Fibroblast of gingiva (primary cell): Measurements from ENCODE around the gene ISOC2.
A peak's percentile ranks its signal among the peaks of the same experiment; 100 is the strongest.
"Not testable (repeated sequence)": the region's sequence is repeated elsewhere in the genome, so short reads cannot be mapped to it uniquely, and the experiment has no call there.

Experiments
- DNase-seq: peaks from one replicate; pipeline ENCODE4 v3.0.0-alpha.2; 2011; ENCODE audit warnings: low read depth

ISOC2 gene

DNA sequence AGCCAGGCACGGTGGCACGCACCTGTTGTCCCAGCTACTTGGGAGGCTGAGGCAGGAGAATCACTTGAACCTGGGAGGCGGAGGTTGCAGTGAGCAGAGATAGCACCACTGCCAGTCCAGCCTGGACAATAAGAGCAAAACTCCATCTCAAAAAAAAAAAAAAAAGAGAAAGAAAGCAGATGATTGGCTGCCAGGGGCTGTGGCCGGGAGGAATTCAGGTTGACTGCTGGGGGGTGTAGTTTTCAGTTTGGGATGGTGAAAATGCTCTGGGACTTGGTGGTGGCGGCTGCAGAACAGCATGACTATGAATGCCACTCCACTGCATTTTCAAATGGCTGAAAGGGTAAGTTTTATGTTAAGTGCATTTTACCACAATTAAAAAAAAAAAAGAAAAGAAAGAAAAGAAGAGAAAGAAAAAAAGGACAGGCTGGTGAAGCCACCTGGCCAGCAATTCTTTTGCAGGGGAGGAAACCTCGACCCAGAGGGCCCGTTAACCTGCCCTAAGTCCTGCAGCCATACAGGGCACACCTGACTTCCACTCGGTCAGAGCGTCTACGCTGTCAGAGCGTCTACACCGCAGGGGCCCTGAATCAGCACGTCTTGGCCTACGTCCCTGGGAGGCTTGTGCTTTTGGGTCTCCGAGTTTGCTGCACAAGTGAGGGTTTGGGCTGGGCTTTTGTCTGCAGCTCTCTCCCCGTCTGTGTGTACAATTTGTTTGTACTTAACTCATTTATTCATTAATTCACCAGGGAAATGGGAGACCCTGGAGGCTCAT, 3.6 kb downstream of the ISOC2 start:
- no peak for DNase-seq

GRCh38 chr19:55456347-55456746, 5.1 kb downstream of the ISOC2 start:
- no peak for DNase-seq

- no peak for DNase-seq
These were observed 5.7 kb downstream of the ISOC2 start for GRCh38 chr19:55455576-55456235.

GRCh38 chr19:55454787-55455243, 6.6 kb downstream of the ISOC2 start:
- DNase-seq = no peak

DNA sequence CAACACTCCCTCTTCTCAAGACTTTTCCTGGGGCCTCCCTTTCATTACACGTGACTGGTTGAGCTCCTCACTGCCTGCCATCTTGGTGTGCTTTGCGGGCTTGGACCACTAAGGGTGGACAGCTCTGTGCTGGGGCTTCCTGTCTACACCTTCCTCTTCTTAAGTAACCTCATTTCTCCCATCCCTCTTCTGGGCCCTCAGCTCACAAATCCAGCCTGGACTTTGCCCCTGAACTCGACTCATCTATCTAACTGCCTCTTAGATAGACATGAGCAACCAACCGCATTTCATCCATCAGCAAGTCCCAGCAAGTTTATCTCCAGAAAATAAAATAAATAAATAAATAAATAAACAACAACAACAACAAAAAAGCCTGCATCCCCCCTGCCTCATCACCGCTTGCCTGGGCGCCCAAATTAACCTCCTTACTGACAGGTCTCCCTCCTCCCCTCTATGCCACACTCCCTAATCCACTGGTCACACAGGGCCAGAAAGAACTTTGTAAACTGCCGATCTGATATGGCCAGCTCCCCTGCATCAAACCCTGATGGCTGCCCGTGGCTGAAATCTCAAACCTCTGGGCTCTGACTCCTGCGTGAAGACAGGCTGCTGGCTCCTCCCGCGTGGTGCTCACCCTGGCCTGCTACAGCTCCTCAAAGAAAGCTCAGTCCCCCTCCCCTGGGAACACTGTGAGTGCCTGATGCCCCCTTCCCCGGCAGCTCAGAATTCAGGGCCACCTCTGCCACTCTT, 7.8 kb downstream of the ISOC2 start:
- DNase-seq = no peak

DNA sequence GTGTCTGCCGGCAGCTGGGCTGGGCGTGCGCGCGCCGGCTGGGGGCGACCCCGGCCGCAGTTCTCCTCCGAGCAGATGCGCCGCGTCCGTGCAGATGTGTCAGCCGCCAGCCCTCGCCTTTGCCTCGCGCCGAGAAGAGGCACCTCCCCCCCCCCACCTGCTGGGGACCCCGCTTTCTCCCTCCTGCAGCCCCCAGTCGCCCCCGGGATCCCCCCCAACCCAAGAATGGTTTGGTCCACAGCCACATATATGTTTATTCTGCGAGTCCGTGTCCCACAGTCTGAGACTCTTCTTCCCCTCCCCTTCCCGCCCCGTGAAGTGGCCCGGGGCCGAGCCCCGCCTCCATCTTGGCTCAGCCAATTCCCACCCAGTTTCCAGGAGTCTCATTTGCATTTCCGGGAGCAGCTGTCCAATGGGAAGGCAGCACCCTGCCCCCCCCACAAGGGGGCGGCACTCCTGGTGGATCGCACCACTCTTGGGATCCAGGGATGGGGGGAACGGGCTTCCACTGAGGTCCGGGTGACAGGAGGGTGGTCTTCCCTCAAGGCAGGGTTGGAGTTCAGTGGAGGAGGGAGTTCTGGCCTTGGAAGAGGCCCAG, 8.6 kb downstream of the ISOC2 start:
- DNase-seq = peak; percentile 50

- no peak for DNase-seq
These were observed 9.3 kb downstream of the ISOC2 start for GRCh38 chr19:55451965-55452748.

DNA sequence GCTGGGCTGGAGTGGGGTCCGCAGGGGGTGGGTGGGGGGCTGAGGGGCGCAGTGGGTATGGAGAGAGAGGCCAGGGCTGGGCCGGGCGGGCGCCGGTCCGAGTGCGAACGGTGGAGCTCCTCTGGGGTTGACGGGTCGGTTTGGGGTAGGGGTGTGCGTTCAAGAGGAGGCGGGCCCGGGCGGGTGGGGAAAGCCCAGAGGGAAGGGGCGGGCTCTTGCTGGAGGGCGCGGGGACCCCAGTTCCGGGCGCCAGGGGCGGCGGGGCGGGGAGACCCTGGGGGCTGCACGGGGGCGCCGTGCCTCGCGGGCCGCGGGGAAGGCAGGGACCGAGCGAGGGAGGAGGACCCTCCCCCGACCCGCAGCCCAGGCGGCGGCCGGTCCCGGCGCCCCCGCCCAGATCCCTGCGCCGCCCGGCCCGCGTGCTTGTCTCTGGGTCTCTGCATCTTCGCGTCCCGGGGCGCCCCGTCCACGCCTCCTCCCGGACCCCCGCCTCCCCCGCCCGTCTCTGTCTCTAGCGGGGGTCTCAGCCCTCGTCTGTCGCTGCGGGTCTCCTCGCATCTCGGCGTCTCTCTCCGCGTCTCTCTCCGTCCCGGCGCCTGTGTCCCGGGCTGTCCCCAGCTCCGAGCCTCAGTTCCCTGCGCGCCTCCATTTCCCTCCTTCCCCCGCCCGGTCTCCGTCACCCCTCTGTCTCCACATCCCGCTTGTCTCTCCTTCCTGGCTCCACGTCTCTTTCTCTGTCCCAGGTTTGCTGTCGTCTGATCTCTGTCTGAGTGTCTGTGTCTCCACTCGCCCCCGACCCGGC, 10.1 kb downstream of the ISOC2 start:
- DNase-seq = no peak

- DNase-seq = no peak
These were observed 12.0 kb downstream of the ISOC2 start for GRCh38 chr19:55449469-55449868.

DNA sequence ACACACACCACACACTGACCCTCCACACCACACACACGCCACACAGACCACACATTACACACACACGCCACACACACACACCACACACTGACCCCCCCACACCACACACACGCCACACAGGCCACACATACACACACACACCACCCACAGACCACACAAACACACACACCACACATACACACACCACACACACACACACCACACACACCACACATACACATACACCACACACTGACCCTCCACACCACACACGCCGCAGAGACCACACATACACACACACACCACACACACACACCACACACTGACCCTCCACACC, 13.3 kb downstream of the ISOC2 start:
- DNase-seq = not testable (repeated sequence)

DNA sequence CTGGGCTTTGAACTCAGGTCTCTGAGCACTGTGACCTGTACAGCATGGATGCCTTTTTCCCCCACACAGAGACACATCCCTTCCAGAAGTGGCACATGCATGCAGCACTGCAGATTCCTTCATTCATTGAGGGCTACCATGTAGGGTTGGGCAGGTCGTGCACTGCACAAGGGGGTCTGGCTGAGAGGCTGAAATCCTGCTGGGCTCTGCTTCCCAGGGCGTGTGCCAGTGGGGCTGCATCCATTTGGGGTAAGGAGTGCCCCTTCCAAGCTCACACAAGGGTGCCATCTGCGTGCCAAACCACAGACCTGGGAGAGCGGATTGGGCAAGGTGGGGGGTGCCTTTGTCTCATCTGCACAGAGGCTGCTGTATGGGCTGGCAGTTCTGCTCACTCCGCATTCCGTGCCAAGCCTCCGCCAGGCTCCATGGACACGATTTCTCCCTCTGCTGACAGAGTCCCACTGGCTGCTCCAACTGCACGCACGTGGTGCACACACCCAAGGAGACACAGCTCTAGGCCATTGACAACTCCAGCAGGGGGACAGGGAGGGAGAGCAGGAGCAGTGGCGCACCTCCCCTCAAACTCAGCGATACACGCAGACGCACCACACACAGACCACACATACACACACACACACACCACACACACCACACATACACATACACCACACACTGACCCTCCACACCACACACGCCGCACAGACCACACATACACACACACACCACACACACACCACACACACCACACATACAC, 13.8 kb downstream of the ISOC2 start:
- peak; percentile 57 for DNase-seq

DNA sequence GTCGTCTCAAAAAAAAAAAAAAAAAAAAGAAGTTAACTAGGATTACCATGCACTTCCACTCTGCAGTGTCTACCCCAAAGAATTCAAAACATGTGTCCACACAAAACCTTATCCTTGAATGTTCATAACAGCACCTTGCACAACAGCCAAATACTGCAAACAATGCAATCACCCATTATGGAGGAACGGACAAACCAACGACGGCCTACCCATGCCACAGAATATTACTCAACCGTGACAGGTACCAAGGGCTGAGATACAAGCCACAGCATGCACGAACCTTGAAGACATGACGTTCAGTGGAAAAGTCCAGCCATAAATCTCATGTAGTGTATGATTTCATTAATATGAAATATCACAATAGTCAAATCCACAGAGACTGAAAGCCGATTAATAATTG, 15.4 kb downstream of the ISOC2 start:
- DNase-seq = no peak

DNA sequence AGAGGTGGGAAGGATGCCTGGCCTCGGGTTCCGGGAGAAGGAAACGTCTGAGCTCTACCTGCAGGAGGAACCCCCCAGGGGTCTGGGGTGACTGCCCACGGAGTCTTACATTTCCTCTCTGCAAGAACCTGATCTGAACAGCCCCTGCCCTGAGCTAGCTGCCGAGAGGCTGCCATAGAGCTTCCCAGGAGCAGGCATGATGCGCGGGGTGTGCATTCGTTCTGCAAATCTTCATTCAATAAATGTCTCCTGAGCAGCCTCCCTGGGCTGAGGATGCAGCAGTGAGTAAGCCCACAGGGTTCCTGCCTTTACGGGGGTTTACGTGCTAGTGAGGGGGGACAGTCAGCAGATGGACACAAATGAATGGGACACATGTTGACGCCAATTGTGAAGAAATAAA, 16.8 kb downstream of the ISOC2 start:
- DNase-seq = no peak

DNA sequence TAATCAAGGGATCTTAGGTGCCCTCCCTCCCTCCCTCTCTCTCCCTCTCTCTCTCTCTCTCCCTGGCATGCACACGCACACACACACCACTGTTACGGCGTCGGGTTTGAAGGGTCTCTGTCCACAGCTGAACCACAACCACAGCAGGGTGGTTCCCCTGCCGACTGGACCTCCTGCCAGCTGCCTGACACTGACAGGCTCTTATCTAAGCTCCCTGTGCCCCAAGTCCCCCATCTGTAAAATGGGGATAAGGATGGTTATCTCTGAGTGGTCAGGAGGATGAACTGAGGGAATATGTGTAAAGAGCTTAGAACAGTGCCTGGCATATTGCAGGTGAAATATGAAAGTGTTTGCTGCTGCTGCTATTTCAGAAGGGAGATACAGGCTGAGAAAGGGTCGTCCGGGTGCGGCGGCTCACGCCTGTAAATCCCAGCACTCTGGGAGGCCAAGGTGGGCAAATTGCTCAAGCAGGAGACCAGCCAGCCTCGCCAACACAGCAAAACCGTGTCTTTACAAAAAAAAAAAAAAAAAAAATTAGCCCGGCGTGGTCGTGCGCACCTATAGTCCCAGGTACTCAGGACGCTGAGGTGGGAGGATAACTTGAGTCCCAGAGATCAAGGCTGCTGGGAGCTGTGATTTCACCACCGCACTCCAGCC, 17.5 kb downstream of the ISOC2 start:
- DNase-seq = no peak

DNA sequence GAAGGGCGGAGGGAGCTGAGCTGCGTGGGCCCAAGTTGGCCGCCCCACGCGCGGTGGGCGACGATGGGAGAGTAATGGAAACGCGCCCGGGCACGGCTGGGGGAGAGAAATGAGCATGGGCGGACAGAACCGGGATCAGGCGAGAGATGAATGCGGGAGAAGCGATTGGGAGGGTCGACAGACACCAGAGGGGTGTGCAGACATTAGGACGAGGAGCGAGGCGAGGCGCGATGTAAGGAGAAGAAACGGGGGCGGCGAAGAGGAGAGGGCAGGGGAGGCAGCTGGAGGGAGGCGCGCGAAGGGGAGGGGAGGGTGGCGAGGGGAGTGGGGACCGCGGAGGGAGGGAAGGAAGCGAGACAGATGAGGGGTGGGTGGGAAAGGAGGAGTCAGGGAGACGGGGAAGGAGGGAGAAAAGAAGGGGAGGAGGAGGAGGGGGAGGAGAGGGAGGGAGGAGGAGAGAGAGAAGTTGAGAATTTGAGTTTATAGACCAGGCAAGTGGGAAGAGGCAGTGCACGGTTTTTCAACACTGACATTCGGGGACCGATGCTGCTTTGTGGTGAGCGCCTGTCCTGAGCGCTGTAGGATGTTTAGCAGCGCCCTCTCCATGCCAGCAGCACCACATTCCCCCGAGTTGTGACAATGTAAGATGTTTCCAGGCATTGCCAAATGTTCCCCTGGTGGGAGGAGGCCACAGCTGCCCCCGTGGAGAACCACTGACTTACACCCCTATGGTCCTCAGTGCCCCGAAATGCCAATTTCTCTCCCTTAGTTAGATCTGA, 18.2 kb downstream of the ISOC2 start, which contains the start of gene SHISA7:
TSS of gene SHISA7 (minus strand) at position 256 of the 779 bp plus-strand sequence. CDS start 437 bp downstream, outside the sequence.
- no peak for DNase-seq

DNA sequence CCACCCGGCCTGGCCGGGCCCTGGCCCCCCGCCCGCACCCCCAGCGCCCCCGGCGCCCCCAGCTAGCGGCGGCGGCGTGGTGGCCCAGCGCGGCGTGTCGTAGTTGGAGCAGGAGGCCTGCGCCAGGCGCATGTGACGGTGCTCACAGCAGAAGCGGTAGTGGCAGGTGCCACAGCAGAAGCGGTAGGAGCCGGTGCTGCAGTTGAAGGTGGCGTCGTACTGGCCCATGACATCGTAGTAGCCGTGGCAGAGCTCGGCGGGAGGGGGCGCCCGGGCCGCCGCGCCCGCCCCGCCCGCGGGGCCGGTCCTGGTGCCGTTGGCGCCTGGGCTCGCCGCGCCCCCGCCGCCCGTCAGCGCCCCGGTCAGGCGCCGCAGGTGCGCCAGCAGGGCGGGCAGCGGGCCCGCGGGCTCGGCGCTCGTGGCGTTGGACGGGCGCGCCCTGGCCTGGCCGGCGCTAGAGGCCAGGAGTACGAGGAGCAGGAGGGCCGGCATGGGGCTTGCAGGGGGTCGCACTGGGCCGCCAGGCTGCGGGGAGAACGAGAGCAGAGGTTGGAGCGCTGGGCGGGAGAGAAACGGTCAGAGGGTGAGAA, 19.0 kb downstream of the ISOC2 start:
- DNase-seq = no peak

GRCh38 chr19:55441692-55442321, 19.6 kb downstream of the ISOC2 start:
- DNase-seq = no peak

GRCh38 chr19:55441319-55441691, 20.1 kb downstream of the ISOC2 start:
- no peak for DNase-seq
